ENCODE data around the gene ACSL5.

- TF ChIP-seq CTCF (IDR thresholded peaks at IDR 0.05) (no peak), POLR2A (IDR thresholded peaks at IDR 0.05) (no peak)
These were observed 87.3 kb downstream of the ACSL5 start for GRCh38 chr10:112461029-112461887.

Measured in lower leg skin (tissue), 3 donors.